ENCODE results near the gene LPP. TPM values are rescaled to one million over a fixed set of nuclear protein-coding genes. Genes with fewer than 3 reads are reported as not detected.
A peak's percentile ranks its signal among the peaks of the same experiment; 100 is the strongest.

The LPP gene
- total and polyA plus RNA-seq, 4 donors = 11.1 to 219 (median 66.5) TPM

- ATAC-seq (ENCODE audit: insufficient read depth, low FRiP score) = no peak
- peaks cover 0 to 11% (median 0%) of the 10 kb centered on the region in 5 donors for H3K4me1 ChIP-seq (ENCODE audit: control insufficient read depth in 5 of 5, insufficient read depth in 5 of 5, low read length in 5 of 5)
Observed at GRCh38 chr3:188674595-188674994, 520.6 kb downstream of the LPP start.

GRCh38 chr3:188677344-188677743 is 523.4 kb downstream of the LPP start:
- ATAC-seq (ENCODE audit: insufficient read depth, low FRiP score) (no peak), DNase-seq (no peak)
- 96 to 100% methylated on average over 1 of the region's 1 CpG for WGBS, 2 donors
- H3K27me3 ChIP-seq (ENCODE audit: control insufficient read depth in 3 of 3, insufficient read depth in 3 of 3, low read length in 2 of 3) = no peaks in the 10 kb centered on the region
- H3K36me3 ChIP-seq (ENCODE audit: control insufficient read depth in 4 of 4, insufficient read depth in 4 of 4, low read length in 4 of 4) = no peaks in the 10 kb centered on the region
- TF ChIP-seq CTCF (IDR thresholded peaks at IDR 0.05; ENCODE audit: control extremely low read depth, extremely low read depth) = no peak
- H3K27ac ChIP-seq (ENCODE audit: low read depth in 1 of 2, low read length in 1 of 2) = no peak overlapping the region
- no peak overlapping the region for H3K4me3 ChIP-seq
- peaks cover 2 to 19% (median 14%) of the 10 kb centered on the region in 5 donors for H3K4me1 ChIP-seq (ENCODE audit: control insufficient read depth in 5 of 5, insufficient read depth in 5 of 5, low read length in 5 of 5)
- no peak overlapping the region for H3K9ac ChIP-seq (ENCODE audit: insufficient read depth in 1 of 2, low read length in 2 of 2)
- no peaks in the 10 kb centered on the region for H3K9me3 ChIP-seq (ENCODE audit: control insufficient read depth in 4 of 4, insufficient read depth in 3 of 4, low read length in 3 of 4)

More at GRCh38 chr3:188674595-188674994, 520.6 kb downstream of the LPP start:
- Histone ChIP-seq H3K9ac (ENCODE audit: insufficient read depth in 1 of 2, low read length in 2 of 2) (no peak overlapping the region), H3K27ac (ENCODE audit: low read depth in 1 of 2, low read length in 1 of 2) (no peak overlapping the region), H3K4me3 (no peak overlapping the region), H3K9me3 (ENCODE audit: control insufficient read depth in 4 of 4, insufficient read depth in 3 of 4, low read length in 3 of 4) (no peaks in the 10 kb centered on the region), H3K36me3 (ENCODE audit: control insufficient read depth in 4 of 4, insufficient read depth in 4 of 4, low read length in 4 of 4) (no peaks in the 10 kb centered on the region), H3K27me3 (ENCODE audit: control insufficient read depth in 3 of 3, insufficient read depth in 3 of 3, low read length in 2 of 3) (no peaks in the 10 kb centered on the region)
- 65 to 66% methylated on average over 3 of the region's 3 CpGs for WGBS, 2 donors
- no peak for TF ChIP-seq CTCF (IDR thresholded peaks at IDR 0.05; ENCODE audit: control extremely low read depth, extremely low read depth)
- DNase-seq = no peak

GRCh38 chr3:188680189-188680588 is 526.2 kb downstream of the LPP start:
- H3K27ac ChIP-seq (ENCODE audit: low read depth in 1 of 2, low read length in 1 of 2) = no peak overlapping the region

More at GRCh38 chr3:188680189-188680588, 526.2 kb downstream of the LPP start:
- DNase-seq = peak in 2 of 3 donors; percentile 36 to 48
- no peaks in the 10 kb centered on the region for H3K36me3 ChIP-seq (ENCODE audit: control insufficient read depth in 4 of 4, insufficient read depth in 4 of 4, low read length in 4 of 4)
- 77 to 82% methylated on average over 1 of the region's 1 CpG for WGBS, 2 donors
- peaks cover 5 to 31% (median 19%) of the 10 kb centered on the region in 5 donors for H3K4me1 ChIP-seq (ENCODE audit: control insufficient read depth in 5 of 5, insufficient read depth in 5 of 5, low read length in 5 of 5)
- H3K9ac ChIP-seq (ENCODE audit: insufficient read depth in 1 of 2, low read length in 2 of 2) = peak overlapping the region in 1 of 2 donors; percentile 63
- TF ChIP-seq CTCF (IDR thresholded peaks at IDR 0.05; ENCODE audit: control extremely low read depth, extremely low read depth) = no peak
- H3K9me3 ChIP-seq (ENCODE audit: control insufficient read depth in 4 of 4, insufficient read depth in 3 of 4, low read length in 3 of 4) = no peaks in the 10 kb centered on the region
- ATAC-seq (ENCODE audit: insufficient read depth, low FRiP score) = no peak
- no peaks in the 10 kb centered on the region for H3K27me3 ChIP-seq (ENCODE audit: control insufficient read depth in 3 of 3, insufficient read depth in 3 of 3, low read length in 2 of 3)
- no peak overlapping the region for H3K4me3 ChIP-seq
